HEK293T (cell line): ENCODE measurements around the gene NGFR.

Experiments used
- ARNT ChIP-seq: fragments of 450-650 bp; IDR thresholded peaks from 2 replicates; pipeline ENCODE4 v1.6.1; 2017; ENCODE audit warnings: mild to moderate bottlenecking
- BHLHE40 ChIP-seq: fragments of 450-650 bp; IDR thresholded peaks from 2 replicates; pipeline ENCODE4 v1.6.1; 2016; ENCODE audit warnings: mild to moderate bottlenecking, moderate library complexity, borderline replicate concordance
- FOXA1 ChIP-seq: fragments of 450-650 bp; IDR thresholded peaks from 2 replicates; pipeline ENCODE4 v1.6.1; 2016; ENCODE audit warnings: mild to moderate bottlenecking
- FOXK2 ChIP-seq: fragments of 450-650 bp; IDR thresholded peaks from 2 replicates; pipeline ENCODE4 v1.6.1; 2016; ENCODE audit warnings: mild to moderate bottlenecking
- FOXM1 ChIP-seq: fragments of 450-650 bp; IDR thresholded peaks from 2 replicates; pipeline ENCODE4 v1.6.1; 2017; ENCODE audit warnings: mild to moderate bottlenecking, borderline replicate concordance
- L3MBTL2 ChIP-seq: fragments of 450-650 bp; conservative IDR thresholded peaks from 2 replicates; pipeline ENCODE4 v1.6.1; 2016; ENCODE audit warnings: mild to moderate bottlenecking
- LEF1 ChIP-seq: fragments of 450-650 bp; IDR thresholded peaks from 2 replicates; pipeline ENCODE4 v1.6.1; 2017; ENCODE audit warnings: mild to moderate bottlenecking, borderline replicate concordance
- NFRKB ChIP-seq: fragments of 450-650 bp; IDR thresholded peaks from 2 replicates; pipeline ENCODE4 v1.6.1; 2016; ENCODE audit warnings: mild to moderate bottlenecking, moderate library complexity
- SP1 ChIP-seq: fragments of 450-650 bp; IDR thresholded peaks from 2 replicates; pipeline ENCODE4 v1.6.1; 2017
- SUZ12 ChIP-seq: fragments of 450-650 bp; IDR thresholded peaks from 2 replicates; pipeline ENCODE4 v1.6.1; 2016; ENCODE audit warnings: mild to moderate bottlenecking
- TARDBP ChIP-seq: fragments of 450-650 bp; IDR thresholded peaks from 2 replicates; pipeline ENCODE4 v1.6.1; 2016
- ZNF384 ChIP-seq: fragments of 450-650 bp; IDR thresholded peaks from 2 replicates; pipeline ENCODE4 v1.6.1; 2016
- TF ChIP-seq, protein P1 (sequence below): fragments of 450-650 bp; IDR thresholded peaks from 2 replicates; pipeline ENCODE4 v1.6.1; 2016

DNA sequence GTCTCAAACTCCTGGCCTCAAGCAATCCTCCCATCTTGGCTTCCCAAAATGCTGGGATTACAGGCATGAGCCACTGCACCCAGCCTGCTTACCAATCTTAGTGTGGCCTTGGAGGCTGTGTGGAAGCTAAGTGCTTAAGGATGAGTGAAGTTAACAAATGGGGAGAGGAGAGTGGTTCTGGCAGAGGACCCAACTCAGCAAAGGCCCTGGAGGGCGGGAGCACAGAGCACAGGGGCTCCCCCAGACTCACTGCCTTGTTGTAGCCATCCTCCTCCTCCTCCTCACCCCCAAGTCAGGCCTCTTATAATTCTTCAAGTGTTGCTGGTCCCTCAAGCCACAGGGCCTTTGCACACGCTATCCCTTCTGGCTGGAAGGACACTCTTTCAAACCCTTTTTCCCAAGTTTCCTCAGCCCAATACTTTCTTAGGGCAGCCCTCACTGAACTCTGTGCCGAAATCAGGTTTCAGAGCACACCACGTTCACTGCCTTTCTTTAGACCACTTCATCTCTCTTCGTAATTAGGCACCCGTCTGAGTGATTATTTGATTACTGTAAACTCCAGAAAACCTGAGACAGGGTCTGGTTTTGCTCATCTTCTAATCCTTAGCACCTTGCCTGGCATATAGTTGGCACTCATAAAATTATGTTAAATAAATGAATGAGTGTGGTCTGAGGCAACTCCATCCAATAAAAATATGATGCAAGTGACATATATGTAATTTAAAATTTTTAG lies 23.4 kb downstream of the NGFR start:
- no peak for TF ChIP-seq FOXM1
- TF ChIP-seq ZNF384 = no peak
- no peak for TF ChIP-seq SP1
- no peak for TF ChIP-seq BHLHE40
- TF ChIP-seq TARDBP = no peak
- TF ChIP-seq FOXK2 = no peak
- TF ChIP-seq SUZ12 = no peak
- no peak for TF ChIP-seq L3MBTL2
- TF ChIP-seq, protein P1, sequence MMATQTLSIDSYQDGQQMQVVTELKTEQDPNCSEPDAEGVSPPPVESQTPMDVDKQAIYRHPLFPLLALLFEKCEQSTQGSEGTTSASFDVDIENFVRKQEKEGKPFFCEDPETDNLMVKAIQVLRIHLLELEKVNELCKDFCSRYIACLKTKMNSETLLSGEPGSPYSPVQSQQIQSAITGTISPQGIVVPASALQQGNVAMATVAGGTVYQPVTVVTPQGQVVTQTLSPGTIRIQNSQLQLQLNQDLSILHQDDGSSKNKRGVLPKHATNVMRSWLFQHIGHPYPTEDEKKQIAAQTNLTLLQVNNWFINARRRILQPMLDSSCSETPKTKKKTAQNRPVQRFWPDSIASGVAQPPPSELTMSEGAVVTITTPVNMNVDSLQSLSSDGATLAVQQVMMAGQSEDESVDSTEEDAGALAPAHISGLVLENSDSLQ = no peak
- TF ChIP-seq ARNT = no peak
- TF ChIP-seq FOXA1 = no peak
- TF ChIP-seq LEF1 = no peak
- TF ChIP-seq NFRKB = no peak
